ENCODE data around the gene DTD1.
A peak's percentile ranks its signal among the peaks of the same experiment; 100 is the strongest.

Gene DTD1

GRCh38 chr20:18587665-18588573 lies at the start of gene DTD1:
Gene DTD1 (plus strand): TSS chr20:18588054. CDS start chr20:18588073, 19 bp downstream.
- Histone ChIP-seq H4K20me1 (ENCODE audit: insufficient read depth, low read length, poor library complexity, severe bottlenecking) (no peaks in the 10 kb centered on the region), H3K9me3 (ENCODE audit: insufficient read depth, low read depth, low read length) (no peaks in the 10 kb centered on the region), H3K36me3 (ENCODE audit: insufficient read depth, low read length) (no peaks in the 10 kb centered on the region), H3K27me3 (ENCODE audit: insufficient read depth, low read length, poor library complexity, severe bottlenecking) (no peaks in the 10 kb centered on the region), H3K79me2 (ENCODE audit: insufficient read depth, low read length) (no peaks in the 10 kb centered on the region), H3K9me2 (replicated peaks; ENCODE audit: low read depth, low read length) (no peaks in the 10 kb centered on the region), H3F3A (ENCODE audit: low read depth) (no peaks in the 10 kb centered on the region), H3K4me3 (ENCODE audit: low read length, poor library complexity, severe bottlenecking) (no peak within 1 kb of the TSS), H3K4me2 (ENCODE audit: low read depth, low read length, poor library complexity, severe bottlenecking) (no peak within 1 kb of the TSS), H3K4me1 (ENCODE audit: insufficient read depth, low read length, poor library complexity, severe bottlenecking) (no peaks in the 10 kb centered on the region), H3K9ac (ENCODE audit: low read depth, low read length, poor library complexity, severe bottlenecking) (no peak within 1 kb of the TSS), H2AFZ (ENCODE audit: low read length) (no peak within 1 kb of the TSS)
- TF ChIP-seq CTCF (conservative IDR thresholded peaks at IDR 0.05; ENCODE audit: low read length) (peak; percentile 28; the same call in 1 of the 2 replicates), EZH2phosphoT487 (IDR thresholded peaks at IDR 0.05; ENCODE audit: borderline replicate concordance) (no peak)

- no peak overlapping the region for H3K4me2 ChIP-seq (ENCODE audit: low read depth, low read length, poor library complexity, severe bottlenecking)
- no peaks in the 10 kb centered on the region for H3K4me1 ChIP-seq (ENCODE audit: insufficient read depth, low read length, poor library complexity, severe bottlenecking)
- H3K9me2 ChIP-seq (replicated peaks; ENCODE audit: low read depth, low read length) = no peaks in the 10 kb centered on the region
- H3K4me3 ChIP-seq (ENCODE audit: low read length, poor library complexity, severe bottlenecking) = no peak overlapping the region
- peaks cover 55% of the 10 kb centered on the region; the same call in 1 of the 2 replicates for H3K36me3 ChIP-seq (ENCODE audit: insufficient read depth, low read length)
- H3K9ac ChIP-seq (ENCODE audit: low read depth, low read length, poor library complexity, severe bottlenecking) = no peak overlapping the region
- no peaks in the 10 kb centered on the region for H3K79me2 ChIP-seq (ENCODE audit: insufficient read depth, low read length)
- TF ChIP-seq CTCF (conservative IDR thresholded peaks at IDR 0.05; ENCODE audit: low read length) = no peak
- TF ChIP-seq EZH2phosphoT487 (IDR thresholded peaks at IDR 0.05; ENCODE audit: borderline replicate concordance) = no peak
- no peaks in the 10 kb centered on the region for H3K9me3 ChIP-seq (ENCODE audit: insufficient read depth, low read depth, low read length)
- H2AFZ ChIP-seq (ENCODE audit: low read length) = no peak overlapping the region
- H3F3A ChIP-seq (ENCODE audit: low read depth) = no peaks in the 10 kb centered on the region
- no peaks in the 10 kb centered on the region for H3K27me3 ChIP-seq (ENCODE audit: insufficient read depth, low read length, poor library complexity, severe bottlenecking)
- H4K20me1 ChIP-seq (ENCODE audit: insufficient read depth, low read length, poor library complexity, severe bottlenecking) = no peaks in the 10 kb centered on the region
Measured at GRCh38 chr20:18541741-18542140, 46.1 kb upstream of the DTD1 start.

GRCh38 chr20:18543216-18543615 lies 44.6 kb upstream of the DTD1 start:
- no peaks in the 10 kb centered on the region for H3F3A ChIP-seq (ENCODE audit: low read depth)
- no peak overlapping the region for H2AFZ ChIP-seq (ENCODE audit: low read length)
- no peaks in the 10 kb centered on the region for H3K9me3 ChIP-seq (ENCODE audit: insufficient read depth, low read depth, low read length)
- H4K20me1 ChIP-seq (ENCODE audit: insufficient read depth, low read length, poor library complexity, severe bottlenecking) = no peaks in the 10 kb centered on the region
- peaks cover 60% of the 10 kb centered on the region; the same call in 1 of the 2 replicates for H3K36me3 ChIP-seq (ENCODE audit: insufficient read depth, low read length)
- H3K27me3 ChIP-seq (ENCODE audit: insufficient read depth, low read length, poor library complexity, severe bottlenecking) = no peaks in the 10 kb centered on the region
- H3K9me2 ChIP-seq (replicated peaks; ENCODE audit: low read depth, low read length) = no peaks in the 10 kb centered on the region
- no peak overlapping the region for H3K9ac ChIP-seq (ENCODE audit: low read depth, low read length, poor library complexity, severe bottlenecking)
- TF ChIP-seq CTCF (conservative IDR thresholded peaks at IDR 0.05; ENCODE audit: low read length) = no peak
- no peak for TF ChIP-seq EZH2phosphoT487 (IDR thresholded peaks at IDR 0.05; ENCODE audit: borderline replicate concordance)
- H3K4me1 ChIP-seq (ENCODE audit: insufficient read depth, low read length, poor library complexity, severe bottlenecking) = no peaks in the 10 kb centered on the region
- no peak overlapping the region for H3K4me3 ChIP-seq (ENCODE audit: low read length, poor library complexity, severe bottlenecking)
- H3K4me2 ChIP-seq (ENCODE audit: low read depth, low read length, poor library complexity, severe bottlenecking) = no peak overlapping the region
- H3K79me2 ChIP-seq (ENCODE audit: insufficient read depth, low read length) = no peaks in the 10 kb centered on the region

Measured in Loucy (cell line).